Spleen (tissue), 7 donors: Measurements from ENCODE around the gene MPPED2.

ENCODE experiments used
- POLR2A ChIP-seq, 3 donors: fragments of 450-650 bp; IDR thresholded peaks; one replicate each; pipeline ENCODE4 v1.5.1; 2017; ENCODE audit warnings: antibody characterized with exemption in 3 of 3, mild to moderate bottlenecking in 1 of 3
- TF ChIP-seq, protein P1 (sequence below), 11 experiments: fragments of 200-600 bp in 7 of 11; fragments of 450-650 bp in 4 of 11; sonication (generic) in 4 of 11; IDR thresholded peaks in 8 of 11; conservative IDR thresholded peaks in 3 of 11; 1 replicate in 7 of 11; 2 replicates in 4 of 11; pipeline versions ENCODE4 v1.4.0 to v1.8.0; 2016 to 2021; ENCODE audit warnings: antibody characterized with exemption in 11 of 11, inconsistent platforms in 4 of 11, mild to moderate bottlenecking in 1 of 11
- donor health status: DM: no; HTN: no; CAD: no; lungs with moderate emphysema.
- donor health status: DM: no; HTN: no; CAD: no.
- donor health status: DM: no; HTN: no; CAD: no.

DNA sequence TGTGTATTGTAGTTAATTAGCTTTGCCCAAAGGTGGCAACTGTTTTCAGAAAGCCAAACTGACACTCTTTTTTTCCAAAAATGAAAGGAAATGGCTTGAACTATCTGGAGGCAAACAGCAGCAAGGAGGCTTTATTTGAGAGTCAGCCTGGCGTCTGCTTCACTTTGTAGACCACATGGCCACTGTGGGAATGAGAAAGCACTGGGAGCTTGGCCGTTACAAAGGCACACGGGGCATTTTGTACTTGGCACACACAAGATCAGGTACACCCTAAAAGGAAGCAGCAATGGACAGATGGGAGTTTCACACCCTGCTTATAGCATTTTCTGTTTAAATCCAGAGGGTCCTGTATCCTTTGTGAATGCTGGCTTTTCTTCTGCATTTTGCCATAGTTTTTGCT is 126.3 kb downstream of the MPPED2 start:
- TF ChIP-seq, protein P1, sequence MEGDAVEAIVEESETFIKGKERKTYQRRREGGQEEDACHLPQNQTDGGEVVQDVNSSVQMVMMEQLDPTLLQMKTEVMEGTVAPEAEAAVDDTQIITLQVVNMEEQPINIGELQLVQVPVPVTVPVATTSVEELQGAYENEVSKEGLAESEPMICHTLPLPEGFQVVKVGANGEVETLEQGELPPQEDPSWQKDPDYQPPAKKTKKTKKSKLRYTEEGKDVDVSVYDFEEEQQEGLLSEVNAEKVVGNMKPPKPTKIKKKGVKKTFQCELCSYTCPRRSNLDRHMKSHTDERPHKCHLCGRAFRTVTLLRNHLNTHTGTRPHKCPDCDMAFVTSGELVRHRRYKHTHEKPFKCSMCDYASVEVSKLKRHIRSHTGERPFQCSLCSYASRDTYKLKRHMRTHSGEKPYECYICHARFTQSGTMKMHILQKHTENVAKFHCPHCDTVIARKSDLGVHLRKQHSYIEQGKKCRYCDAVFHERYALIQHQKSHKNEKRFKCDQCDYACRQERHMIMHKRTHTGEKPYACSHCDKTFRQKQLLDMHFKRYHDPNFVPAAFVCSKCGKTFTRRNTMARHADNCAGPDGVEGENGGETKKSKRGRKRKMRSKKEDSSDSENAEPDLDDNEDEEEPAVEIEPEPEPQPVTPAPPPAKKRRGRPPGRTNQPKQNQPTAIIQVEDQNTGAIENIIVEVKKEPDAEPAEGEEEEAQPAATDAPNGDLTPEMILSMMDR (IDR thresholded peaks at IDR 0.05 in 8 of 11, conservative IDR thresholded peaks at IDR 0.05 in 3 of 11), result no peak
- TF ChIP-seq POLR2A (IDR thresholded peaks at IDR 0.05), result no peak
